ENCODE measurements around the gene CAMK4.
"Not testable (repeated sequence)": the region's sequence is repeated elsewhere in the genome, so short reads cannot be mapped to it uniquely, and the experiment has no call there.

CAMK4 gene

GRCh38 chr5:111377306-111377705, 153.1 kb downstream of the CAMK4 start:
- no peak for DNase-seq (ENCODE audit: low read depth in 1 of 2, low spot score in 1 of 2)

DNA sequence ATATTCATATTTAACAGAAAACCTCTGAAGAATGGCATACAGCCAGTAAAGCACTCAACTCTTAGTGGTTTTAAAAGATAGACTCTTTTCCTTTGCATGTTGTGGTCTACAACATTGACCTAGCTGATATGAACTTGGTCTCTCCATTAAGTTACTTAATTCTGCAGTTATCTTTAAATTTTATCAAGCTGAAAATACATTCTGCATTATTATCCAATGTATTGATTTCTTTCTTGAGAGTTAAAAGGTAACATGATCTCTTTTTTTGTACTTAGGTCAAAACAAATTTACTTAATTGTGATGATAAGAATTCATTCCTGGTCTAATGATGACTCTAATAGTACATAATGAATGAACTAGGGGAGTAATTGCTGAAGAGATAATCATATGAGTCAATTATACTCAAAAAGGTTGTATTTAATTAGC, 155.2 kb downstream of the CAMK4 start:
- no peak for DNase-seq (ENCODE audit: low read depth in 1 of 2, low spot score in 1 of 2)

- no peak for DNase-seq (ENCODE audit: low read depth in 1 of 2, low spot score in 1 of 2)
Measured at GRCh38 chr5:111383288-111383970, 159.2 kb downstream of the CAMK4 start.

DNA sequence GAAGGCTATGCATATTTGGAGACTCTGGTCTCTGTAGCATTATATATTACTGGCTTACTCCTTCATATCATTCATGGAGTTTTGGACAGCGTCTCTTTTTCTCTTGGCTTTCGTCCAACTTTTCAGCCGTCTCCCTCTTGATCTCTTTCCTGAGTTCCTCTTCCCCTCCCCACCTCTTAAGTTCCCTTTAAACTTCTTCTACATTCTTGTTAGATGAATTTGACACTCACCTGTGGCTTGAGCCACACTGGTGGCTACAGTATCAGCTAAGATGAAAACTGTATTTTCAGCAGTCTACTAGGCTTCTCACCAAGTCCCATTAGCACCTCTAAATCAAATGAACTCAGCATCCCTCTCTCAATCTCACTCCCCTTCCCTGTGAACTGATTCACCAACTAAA, 160.0 kb downstream of the CAMK4 start:
- DNase-seq (ENCODE audit: low read depth in 1 of 2, low spot score in 1 of 2) = no peak

DNA sequence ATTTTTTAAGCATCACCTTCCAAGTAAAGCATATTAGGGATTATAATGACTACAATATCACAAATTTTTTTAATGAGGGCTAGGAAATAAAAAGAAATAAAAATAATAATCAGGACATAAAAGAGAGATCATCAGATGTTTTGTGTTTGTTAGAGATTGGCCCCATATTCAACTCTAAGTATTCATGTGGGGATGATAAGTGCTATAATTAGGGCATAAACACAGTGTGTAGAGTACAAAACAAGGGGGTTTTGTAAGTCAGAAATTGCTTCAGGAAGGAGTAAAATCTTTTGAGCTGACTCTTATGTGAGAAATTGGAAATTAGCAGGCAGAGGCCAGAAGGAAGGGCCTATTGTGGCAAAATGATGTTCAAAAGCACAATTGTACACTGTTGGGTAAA, 160.9 kb downstream of the CAMK4 start:
- no peak for DNase-seq (ENCODE audit: low read depth in 1 of 2, low spot score in 1 of 2)

- DNase-seq (ENCODE audit: low read depth in 1 of 2, low spot score in 1 of 2) = no peak
Measured at GRCh38 chr5:111385970-111386831, 162.0 kb downstream of the CAMK4 start.

- no peak for DNase-seq (ENCODE audit: low read depth in 1 of 2, low spot score in 1 of 2)
Measured at GRCh38 chr5:111386832-111387162, 162.6 kb downstream of the CAMK4 start.

- DNase-seq (ENCODE audit: low read depth in 1 of 2, low spot score in 1 of 2) = no peak
Measured at GRCh38 chr5:111387361-111387760, 163.2 kb downstream of the CAMK4 start.

DNA sequence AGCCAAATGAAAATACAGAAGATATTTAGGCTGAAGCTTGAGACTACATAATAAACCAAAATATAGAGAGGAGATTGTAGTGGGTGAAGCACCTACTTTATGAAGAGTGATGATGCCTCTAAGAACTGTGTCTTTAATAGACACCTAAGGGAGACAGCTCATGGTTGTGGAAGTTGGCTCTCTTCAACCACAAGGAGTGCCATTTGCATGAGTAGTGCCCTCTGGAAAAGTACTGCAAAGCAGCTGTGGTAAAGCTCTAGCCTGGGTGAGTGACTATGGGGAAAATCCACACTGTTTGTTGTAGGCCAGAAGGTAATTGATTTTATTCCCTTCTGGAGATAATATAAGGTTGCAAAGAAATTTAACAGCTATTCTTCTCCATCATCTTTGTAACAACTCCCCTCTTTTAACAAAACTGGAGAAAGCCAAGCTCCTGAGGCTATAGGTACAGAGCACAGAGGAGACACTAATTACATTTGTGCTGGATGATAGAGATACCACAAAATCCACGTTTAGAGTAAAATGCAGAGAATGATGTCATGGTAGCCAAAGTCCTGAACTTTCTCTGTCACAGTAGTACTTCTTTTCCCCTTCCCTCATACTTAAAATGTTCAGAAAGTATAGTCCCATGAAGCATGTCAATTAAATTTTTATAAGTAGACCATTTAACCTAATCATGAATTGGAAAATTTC, 165.4 kb downstream of the CAMK4 start:
- no peak for DNase-seq (ENCODE audit: low read depth in 1 of 2, low spot score in 1 of 2)

DNA sequence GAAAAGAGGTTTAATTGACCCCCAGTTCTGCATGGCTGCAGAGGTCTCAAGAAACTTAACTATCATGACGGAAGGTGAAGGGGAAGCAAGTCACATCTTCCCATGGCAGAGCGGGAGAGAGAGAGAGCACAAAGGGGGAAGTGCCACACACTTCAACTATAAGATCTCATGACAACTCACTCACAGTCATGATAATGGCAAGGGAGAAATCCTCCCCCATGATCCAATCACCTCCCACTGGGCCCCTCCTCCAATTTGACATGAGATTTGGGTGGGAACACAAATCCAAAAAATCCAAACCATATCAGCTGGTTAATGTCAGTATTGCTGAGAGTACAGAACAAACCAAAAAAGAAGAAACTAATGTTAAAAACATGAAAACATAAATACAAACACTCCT, 168.0 kb downstream of the CAMK4 start:
- no peak for DNase-seq (ENCODE audit: low read depth in 1 of 2, low spot score in 1 of 2)

GRCh38 chr5:111394586-111394985, 170.4 kb downstream of the CAMK4 start:
- no peak for DNase-seq (ENCODE audit: low read depth in 1 of 2, low spot score in 1 of 2)

DNA sequence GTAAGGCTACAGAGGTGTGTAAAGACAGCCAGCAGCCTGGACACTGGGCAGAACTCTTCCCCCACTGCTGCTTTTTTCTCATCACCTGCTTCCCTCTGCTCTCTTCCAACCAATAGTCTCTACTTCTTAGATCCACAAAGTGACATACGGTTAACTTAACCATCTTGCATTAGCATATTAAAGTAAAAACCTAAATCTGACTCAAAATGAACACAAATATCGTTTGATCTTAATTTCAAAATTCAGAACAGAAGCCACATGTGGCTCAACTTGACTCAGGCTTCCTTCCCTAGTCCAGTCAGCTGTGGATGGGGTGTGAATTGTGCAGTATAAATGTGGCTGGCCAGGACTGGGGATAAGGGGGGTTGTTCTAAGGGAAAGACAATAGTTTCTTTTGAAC, 173.8 kb downstream of the CAMK4 start:
- no peak for DNase-seq (ENCODE audit: low read depth in 1 of 2, low spot score in 1 of 2)

- DNase-seq (ENCODE audit: low read depth in 1 of 2, low spot score in 1 of 2) = no peak
Measured at GRCh38 chr5:111399113-111399512, 174.9 kb downstream of the CAMK4 start.

GRCh38 chr5:111401906-111402305, 177.7 kb downstream of the CAMK4 start:
- no peak for DNase-seq (ENCODE audit: low read depth in 1 of 2, low spot score in 1 of 2)

- no peak for DNase-seq (ENCODE audit: low read depth in 1 of 2, low spot score in 1 of 2)
Measured at GRCh38 chr5:111404270-111404769, 180.1 kb downstream of the CAMK4 start.

DNA sequence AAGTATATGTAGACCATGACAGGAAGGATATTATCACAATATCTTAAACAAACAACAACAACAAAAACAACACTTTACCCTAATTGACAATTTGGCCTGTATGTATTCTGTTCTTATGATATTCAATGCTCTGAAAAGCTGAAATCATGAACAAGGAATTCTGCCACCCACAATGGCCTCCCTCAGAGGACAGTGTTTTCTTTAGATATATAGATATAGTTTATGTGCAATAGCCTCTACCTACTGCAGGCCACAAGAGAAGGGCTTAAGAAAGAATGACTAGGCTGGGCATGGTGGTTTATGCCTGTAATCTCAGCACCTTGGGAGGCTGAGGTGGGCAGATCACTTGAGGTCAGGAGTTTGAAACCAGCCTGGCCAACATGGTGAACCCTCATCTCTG, 183.4 kb downstream of the CAMK4 start:
- DNase-seq (ENCODE audit: low read depth in 1 of 2, low spot score in 1 of 2) = no peak

DNA sequence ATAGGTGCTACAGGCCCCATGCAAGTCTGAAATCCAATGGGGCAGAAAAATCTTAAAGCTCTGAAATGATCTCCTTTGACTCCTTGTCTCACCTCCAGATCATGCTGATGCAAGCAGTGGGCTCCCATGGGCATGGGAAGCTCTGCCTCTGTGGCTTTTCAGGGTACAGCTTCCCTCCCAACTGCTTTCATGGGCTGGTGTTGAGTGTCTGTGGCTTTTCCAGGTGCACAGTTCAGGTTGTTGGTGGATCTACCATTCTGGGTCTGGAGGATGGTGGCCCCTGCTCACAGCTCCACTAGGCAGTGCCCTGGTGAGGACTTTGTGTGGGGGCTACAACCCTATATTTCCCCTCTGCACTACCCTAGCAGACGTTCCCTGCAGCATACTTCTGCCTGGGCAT, 184.6 kb downstream of the CAMK4 start:
- DNase-seq (ENCODE audit: low read depth in 1 of 2, low spot score in 1 of 2) = no peak

DNA sequence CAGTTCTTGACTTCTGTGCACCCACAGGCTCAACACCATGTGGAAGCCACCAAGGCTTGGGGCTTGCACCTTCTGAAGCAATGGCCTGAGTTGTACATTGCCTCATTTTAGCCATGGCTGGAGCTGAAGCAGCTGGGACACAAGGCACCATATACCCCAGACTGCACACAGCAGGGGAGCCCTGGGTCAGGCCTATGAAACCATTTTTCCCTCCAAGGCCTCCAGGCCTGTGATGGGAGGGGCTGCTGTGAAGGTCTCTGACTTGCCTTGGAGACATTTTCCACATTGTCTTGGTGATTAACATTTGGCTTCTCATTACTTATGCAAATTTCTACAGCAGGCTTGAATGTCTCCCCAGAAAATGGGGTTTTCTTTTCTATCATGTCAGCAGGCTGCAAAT, 185.1 kb downstream of the CAMK4 start:
- not testable (repeated sequence) for DNase-seq (ENCODE audit: low read depth in 1 of 2, low spot score in 1 of 2)

GRCh38 chr5:111410067-111410466, 185.9 kb downstream of the CAMK4 start:
- not testable (repeated sequence) for DNase-seq (ENCODE audit: low read depth in 1 of 2, low spot score in 1 of 2)

GRCh38 chr5:111411301-111411700, 187.1 kb downstream of the CAMK4 start:
- DNase-seq (ENCODE audit: low read depth in 1 of 2, low spot score in 1 of 2) = no peak

- no peak for DNase-seq (ENCODE audit: low read depth in 1 of 2, low spot score in 1 of 2)
Measured at GRCh38 chr5:111412593-111412992, 188.4 kb downstream of the CAMK4 start.

DNA sequence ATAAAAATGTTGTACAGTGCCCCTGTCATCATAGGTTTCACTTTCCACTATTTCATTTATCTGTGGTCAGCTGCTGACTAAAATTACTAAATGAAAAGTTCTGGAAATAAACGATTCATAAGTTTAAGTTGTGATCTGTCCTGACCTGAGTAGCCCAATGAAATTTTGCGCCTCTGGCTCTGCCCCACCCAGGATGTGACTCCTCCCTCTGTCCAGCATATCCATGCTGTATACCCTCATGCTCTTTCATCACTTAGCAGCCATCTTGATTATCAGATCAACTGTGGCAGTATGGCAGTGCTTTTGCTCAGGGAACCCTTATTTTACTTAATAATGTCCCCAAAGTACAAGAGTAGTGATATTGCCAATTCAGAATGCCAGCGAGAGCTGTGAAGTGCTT, 190.9 kb downstream of the CAMK4 start:
- DNase-seq (ENCODE audit: low read depth in 1 of 2, low spot score in 1 of 2) = no peak

Data from stimulated activated CD4-positive, alpha-beta T cell treated with anti-CD3 and anti-CD28 coated beads, Interleukin-15, amount 100 ng/mL, for 1 hour (primary cell).